H1 (cell line): ENCODE measurements around the gene INAFM2. TPM values are rescaled to one million over a fixed set of nuclear protein-coding genes. Genes with fewer than 3 reads are reported as not detected.

Experiments
- BRCA1 ChIP-seq: IDR thresholded peaks from 2 replicates; pipeline ENCODE4 v1.6.1; 2012; ENCODE audit warnings: low read depth, low read length, improper control_type of control experiment
- CHD7 ChIP-seq: fragments of 300-600 bp; sonication (generic); IDR thresholded peaks from 2 replicates; pipeline ENCODE4 v1.7.1; 2012; ENCODE audit warnings: low read length, moderate library complexity, mild to moderate bottlenecking, inconsistent platforms; ENCODE audit not compliant: insufficient replicate concordance
- E2F6 ChIP-seq: IDR thresholded peaks from 2 replicates; pipeline ENCODE4 v1.6.1; 2012; ENCODE audit warnings: inconsistent platforms
- GTF2F1 ChIP-seq: IDR thresholded peaks from 2 replicates; pipeline ENCODE4 v1.6.1; 2012; ENCODE audit warnings: low read depth, low read length, improper control_type of control experiment, borderline replicate concordance
- SIN3A ChIP-seq, 2 experiments: IDR thresholded peaks in 1 of 2; conservative IDR thresholded peaks in 1 of 2; 2 replicates each; pipeline ENCODE4 v1.6.1; 2011 to 2012; ENCODE audit warnings: low read length in 2 of 2, improper control_type of control experiment in 1 of 2, low read depth in 1 of 2, mild to moderate bottlenecking in 1 of 2
- TBP ChIP-seq: IDR thresholded peaks from 2 replicates; pipeline ENCODE4 v1.6.1; 2011; ENCODE audit warnings: low read depth, low read length, improper control_type of control experiment
- USF2 ChIP-seq: IDR thresholded peaks from 2 replicates; pipeline ENCODE4 v1.6.1; 2011; ENCODE audit warnings: low read length, improper control_type of control experiment
- polyA plus RNA-seq, 7 experiments: library from polyadenylated mRNA; depleted of rRNA in 3 of 7; stranded (reverse) in 5 of 7; unstranded in 2 of 7; fragments of >200 nt in 5 of 7; fragments of 200-250 nt in 2 of 7; gene quantifications; 1 replicate in 5 of 7; 2 replicates in 1 of 7; 4 replicates in 1 of 7; pipeline versions ENCODE4 v1.2.1 to v1.2.3, GENCODE V29; 2011 to 2013; ENCODE audit warnings: missing spikeins in 2 of 7, mixed read lengths in 2 of 7
- total RNA-seq: library from RNA; stranded (reverse); fragmentation: NEBNext Ultra II Directional; extraction: Animal tissue kit (Norgen Biotek cat#: 25700); gene quantifications from 2 replicates; pipeline ENCODE4 v1.2.1, GENCODE V29; 2021

Gene INAFM2
- total and polyA plus RNA-seq, 2 of the 8 experiments (the other 6 are each of a cell fraction or from before 2014, with no cell fraction given): 15.3 to 35.1 TPM

GRCh38 chr15:40323239-40323952, at the start of gene INAFM2 (continued):
- TF ChIP-seq CHD7 (no peak), E2F6 (peak; percentile 98), USF2 (no peak), BRCA1 (peak; percentile 27; the same call in 1 of the 2 replicates), GTF2F1 (peak; percentile 13; the same call in 1 of the 2 replicates), SIN3A (conservative IDR thresholded peaks at IDR 0.05 in 1 of 2, IDR thresholded peaks at IDR 0.05 in 1 of 2; ENCODE audit: low read depth in 1 of 2, low read length in 2 of 2) (peak; percentile 90 to 98), TBP (no peak)
